Gastroesophageal sphincter (tissue), 4 donors: ENCODE data around the gene MYO19. TPM values are rescaled to one million over a fixed set of nuclear protein-coding genes. Genes with fewer than 3 reads are reported as not detected.

ENCODE experiments used
- ATAC-seq: fragments of 150-250 bp; one replicate; pipeline ENCODE4 v1.9.1; 2016; ENCODE audit warnings: mild to moderate bottlenecking, moderate library complexity
- H3K27ac ChIP-seq, 4 donors: fragments of 200-600 bp; sonication (generic) in 3 of 4; 1 replicate in 3 of 4; 2 replicates in 1 of 4; pipeline ENCODE4 v1.5.1; 2016 to 2019
- H3K27me3 ChIP-seq: fragments of 200-600 bp; sonication (generic); one replicate; pipeline ENCODE4 v1.5.1; 2019
- H3K36me3 ChIP-seq, 2 donors: fragments of 200-600 bp; sonication (generic); one replicate each; pipeline ENCODE4 v1.5.1; 2019; ENCODE audit warnings: control low read depth in 1 of 2
- H3K4me1 ChIP-seq, 3 donors: fragments of 200-600 bp; sonication (generic); 1 replicate in 2 of 3; 2 replicates in 1 of 3; pipeline ENCODE4 v1.5.1; 2016 to 2019; ENCODE audit warnings: control low read depth in 2 of 3
- H3K4me3 ChIP-seq, 2 donors: fragments of 200-600 bp; sonication (generic); one replicate each; pipeline ENCODE4 v1.5.1; 2019; ENCODE audit warnings: mild to moderate bottlenecking in 1 of 2, moderate library complexity in 1 of 2
- H3K9me3 ChIP-seq, 3 donors: fragments of 200-600 bp; sonication (generic); one replicate each; pipeline ENCODE4 v1.5.1; 2017 to 2019; ENCODE audit warnings: control low read depth in 2 of 3
- EP300 ChIP-seq: sonication (generic); formaldehyde crosslinking; IDR thresholded peaks from one replicate; pipeline ENCODE4 v1.6.1; 2017; ENCODE audit warnings: antibody characterized with exemption, mild to moderate bottlenecking
- POLR2A ChIP-seq, 2 donors: fragments of 450-650 bp; IDR thresholded peaks; one replicate each; pipeline ENCODE4 v1.6.1; 2017; ENCODE audit warnings: antibody characterized with exemption in 2 of 2, mild to moderate bottlenecking in 2 of 2, moderate library complexity in 1 of 2
- POLR2AphosphoS5 ChIP-seq: sonication (generic); formaldehyde crosslinking; IDR thresholded peaks from one replicate; pipeline ENCODE4 v1.6.1; 2017; ENCODE audit warnings: antibody characterized with exemption
- WGBS, 2 donors: methylation state at CpG; one replicate each; pipeline ENCODE4 v1.1.5; 2018; ENCODE audit warnings: low coverage in 1 of 2; 5-methylcytosine and 5-hydroxymethylcytosine counted together
- total RNA-seq, 4 donors: library from RNA; depleted of rRNA; stranded (reverse); fragments of >200 nt; gene quantifications; one replicate each; pipeline ENCODE4 v1.1.0, GENCODE V29; 2016
- TF ChIP-seq, protein P1 (sequence below), 4 experiments: fragments of 200-600 bp in 2 of 4; fragments of 450-650 bp in 2 of 4; sonication (generic) in 1 of 4; IDR thresholded peaks; one replicate each; pipeline ENCODE4 v1.5.1; 2017 to 2019; ENCODE audit warnings: antibody characterized with exemption in 4 of 4, mild to moderate bottlenecking in 2 of 4, moderate library complexity in 2 of 4

The MYO19 gene
- total RNA-seq, 4 donors from 2014 or later: 23.3 to 63.5 (median 42.5) TPM

DNA sequence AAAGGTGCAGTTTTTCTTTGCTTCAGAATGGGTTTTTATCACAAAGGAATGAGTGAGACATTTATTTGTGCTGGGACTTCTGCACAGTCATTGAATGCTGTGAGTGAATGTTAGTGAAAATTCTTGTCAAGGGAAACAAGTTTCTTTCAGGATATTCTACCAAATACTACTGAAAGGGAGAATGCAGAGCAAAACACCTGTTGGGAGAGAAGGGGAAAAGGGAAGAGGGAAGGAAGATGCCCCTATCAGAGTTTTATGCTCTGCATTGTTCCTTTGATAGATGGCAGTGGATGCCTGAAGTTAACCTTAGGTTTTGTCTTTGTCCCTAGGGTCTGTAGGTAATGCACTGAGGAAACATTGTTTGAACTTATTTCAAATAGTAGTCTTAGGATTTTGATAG, 13.1 kb upstream of the MYO19 start:
- Histone ChIP-seq H3K4me1 (peaks cover 0 to 83% (median 18%) of the 10 kb centered on the region in 3 donors), H3K27ac (peak overlapping the region in 1 of 4 donors; percentile 59)

DNA sequence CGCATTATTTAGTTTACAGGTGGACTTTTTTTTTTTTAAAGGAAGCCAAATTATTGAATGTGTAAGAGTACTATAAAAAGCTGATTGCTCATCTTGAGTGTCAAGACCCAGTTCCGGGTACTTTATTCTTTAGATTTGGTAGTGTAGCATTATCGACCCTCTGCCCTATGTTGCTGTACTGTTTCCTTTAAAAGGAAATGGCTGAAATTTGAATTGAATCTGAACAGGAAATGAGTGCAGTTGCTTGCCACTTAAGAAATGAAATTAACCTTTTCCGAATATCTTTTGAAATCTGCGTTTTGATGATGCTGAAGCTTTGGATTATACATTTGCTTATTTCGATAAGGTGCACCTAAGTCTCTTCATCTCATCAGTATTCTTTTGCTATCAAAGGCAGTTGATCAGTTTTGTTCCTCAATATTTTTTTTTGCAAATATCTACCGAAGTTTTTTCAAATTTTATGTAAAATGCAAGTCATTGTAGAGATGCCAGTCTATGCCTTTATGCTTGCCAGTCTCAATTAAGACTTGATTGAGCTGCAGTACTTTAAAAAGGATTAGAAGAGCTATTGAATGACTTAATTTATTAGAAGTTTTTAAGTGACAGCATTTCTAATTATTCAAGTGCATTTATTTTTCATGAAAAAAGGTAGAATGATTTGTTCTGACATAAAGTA, 11.9 kb upstream of the MYO19 start:
- Histone ChIP-seq H3K27me3 (no peaks in the 10 kb centered on the region), H3K36me3 (peaks cover 0 to 13% of the 10 kb centered on the region in 2 donors), H3K27ac (peak overlapping the region; percentile 76 to 100 (median 100)), H3K9me3 (no peaks in the 10 kb centered on the region), H3K4me3 (peak overlapping the region; percentile 71 to 100), H3K4me1 (peaks cover 0 to 75% (median 18%) of the 10 kb centered on the region in 3 donors)
- WGBS, 2 donors: 11 to 12% methylated on average over 7 of the region's 7 CpGs
- TF ChIP-seq POLR2A (IDR thresholded peaks at IDR 0.05) (no peak), EP300 (no peak), POLR2AphosphoS5 (no peak)
- TF ChIP-seq, protein P1, sequence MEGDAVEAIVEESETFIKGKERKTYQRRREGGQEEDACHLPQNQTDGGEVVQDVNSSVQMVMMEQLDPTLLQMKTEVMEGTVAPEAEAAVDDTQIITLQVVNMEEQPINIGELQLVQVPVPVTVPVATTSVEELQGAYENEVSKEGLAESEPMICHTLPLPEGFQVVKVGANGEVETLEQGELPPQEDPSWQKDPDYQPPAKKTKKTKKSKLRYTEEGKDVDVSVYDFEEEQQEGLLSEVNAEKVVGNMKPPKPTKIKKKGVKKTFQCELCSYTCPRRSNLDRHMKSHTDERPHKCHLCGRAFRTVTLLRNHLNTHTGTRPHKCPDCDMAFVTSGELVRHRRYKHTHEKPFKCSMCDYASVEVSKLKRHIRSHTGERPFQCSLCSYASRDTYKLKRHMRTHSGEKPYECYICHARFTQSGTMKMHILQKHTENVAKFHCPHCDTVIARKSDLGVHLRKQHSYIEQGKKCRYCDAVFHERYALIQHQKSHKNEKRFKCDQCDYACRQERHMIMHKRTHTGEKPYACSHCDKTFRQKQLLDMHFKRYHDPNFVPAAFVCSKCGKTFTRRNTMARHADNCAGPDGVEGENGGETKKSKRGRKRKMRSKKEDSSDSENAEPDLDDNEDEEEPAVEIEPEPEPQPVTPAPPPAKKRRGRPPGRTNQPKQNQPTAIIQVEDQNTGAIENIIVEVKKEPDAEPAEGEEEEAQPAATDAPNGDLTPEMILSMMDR (IDR thresholded peaks at IDR 0.05): no peak
- ATAC-seq: no peak

More for the DNA sequence above, 13.1 kb upstream of the MYO19 start:
- Histone ChIP-seq H3K9me3 (no peaks in the 10 kb centered on the region), H3K36me3 (peaks cover 0 to 13% of the 10 kb centered on the region in 2 donors), H3K27me3 (no peaks in the 10 kb centered on the region), H3K4me3 (peak overlapping the region in 1 of 2 donors; percentile 100)
- ATAC-seq: no peak
- TF ChIP-seq EP300 (no peak), POLR2A (IDR thresholded peaks at IDR 0.05) (no peak), POLR2AphosphoS5 (no peak)
- TF ChIP-seq, protein P1 (IDR thresholded peaks at IDR 0.05): no peak

DNA sequence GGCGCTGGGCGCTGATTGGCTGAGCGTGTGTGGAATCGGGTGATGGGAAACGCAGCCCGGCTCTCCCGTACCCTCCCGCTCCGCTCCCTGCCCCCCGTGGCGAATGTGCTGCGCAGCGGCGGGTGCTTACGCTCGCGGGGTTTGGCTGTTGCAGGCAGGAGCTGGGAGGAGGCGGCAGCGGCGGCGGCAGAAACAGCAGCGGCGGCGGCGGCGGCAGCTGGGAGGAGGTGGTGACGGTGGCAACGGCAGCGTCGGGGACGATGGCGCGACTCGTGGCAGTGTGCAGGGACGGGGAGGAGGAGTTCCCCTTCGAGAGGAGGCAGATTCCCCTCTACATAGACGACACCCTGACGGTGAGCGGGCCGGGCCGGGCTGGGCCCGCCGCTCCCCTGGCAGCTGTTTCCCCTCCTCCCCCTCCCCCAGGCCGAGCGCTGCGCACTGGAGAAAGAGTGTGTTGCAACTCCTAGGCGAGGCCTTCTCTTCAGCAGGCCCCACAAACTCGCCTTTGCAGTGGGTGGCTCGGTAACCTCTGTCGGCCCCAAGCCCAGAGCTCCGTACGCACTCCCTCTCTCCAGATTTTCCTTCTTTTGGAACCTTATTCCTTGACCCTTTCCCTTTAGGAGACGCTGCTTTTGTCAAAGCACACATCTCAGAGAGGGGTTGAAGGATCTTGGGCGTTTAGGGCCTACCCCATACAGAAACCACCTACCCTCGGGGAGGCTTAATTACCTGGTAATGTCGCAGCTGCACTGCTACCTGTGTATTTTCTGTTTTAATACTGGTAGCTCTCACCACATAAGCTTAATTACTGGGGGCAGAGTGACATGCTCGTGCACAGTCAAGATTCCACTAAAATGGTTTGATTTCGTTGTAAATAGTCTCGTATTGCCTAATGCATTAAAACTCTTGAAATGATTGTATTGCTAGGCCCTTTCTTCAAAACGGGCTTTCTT, 11.1 kb upstream of the MYO19 start:
- H3K9me3 ChIP-seq: no peaks in the 10 kb centered on the region
- peak overlapping the region; percentile 96 to 100 (median 100) for H3K27ac ChIP-seq
- WGBS, 2 donors: 1 to 3% methylated on average over 9 to 16 of the region's 60 CpGs
- H3K4me3 ChIP-seq: peak overlapping the region; percentile 71 to 100
- no peak for TF ChIP-seq EP300
- peak; percentile 82 for TF ChIP-seq POLR2A (IDR thresholded peaks at IDR 0.05)
- TF ChIP-seq, protein P1 (IDR thresholded peaks at IDR 0.05): peak in 3 of 4 experiments; percentile 22 to 35 (median 31)
- TF ChIP-seq POLR2AphosphoS5: peak; percentile 85
- peak; percentile 96 for ATAC-seq
- no peaks in the 10 kb centered on the region for H3K27me3 ChIP-seq
- peaks cover 0 to 67% (median 18%) of the 10 kb centered on the region in 3 donors for H3K4me1 ChIP-seq
- peaks cover 0 to 13% of the 10 kb centered on the region in 2 donors for H3K36me3 ChIP-seq

DNA sequence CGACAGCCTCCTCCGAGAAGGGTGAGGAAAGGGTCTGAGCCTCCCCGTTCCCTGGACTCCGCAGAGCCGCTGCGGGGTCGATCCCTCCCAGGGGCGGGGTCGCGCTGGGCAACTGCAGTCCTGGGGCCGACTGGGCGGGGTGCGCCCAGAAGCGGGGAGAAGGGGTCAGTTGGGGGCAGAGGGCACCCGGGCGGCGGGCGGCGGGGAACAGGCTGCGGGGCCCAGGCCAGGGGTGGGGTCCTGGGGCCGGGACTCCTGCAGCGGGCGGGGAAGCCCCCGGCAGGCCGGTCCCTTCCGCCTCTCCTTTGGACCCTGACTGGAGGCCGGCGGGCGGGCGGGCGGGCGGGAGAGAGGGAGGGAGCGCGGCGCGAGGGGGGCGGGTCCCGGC, 10.4 kb upstream of the MYO19 start:
- H3K4me1 ChIP-seq: peaks cover 0 to 60% (median 18%) of the 10 kb centered on the region in 3 donors

More for the DNA sequence above, 10.4 kb upstream of the MYO19 start:
- H3K27ac ChIP-seq: peak overlapping the region; percentile 96 to 100 (median 100)
- H3K4me3 ChIP-seq: peak overlapping the region; percentile 71 to 100
- H3K9me3 ChIP-seq: no peaks in the 10 kb centered on the region
- H3K36me3 ChIP-seq: peaks cover 0 to 17% of the 10 kb centered on the region in 2 donors
- H3K27me3 ChIP-seq: no peaks in the 10 kb centered on the region
- TF ChIP-seq, protein P1 (IDR thresholded peaks at IDR 0.05): no peak
- no peak for TF ChIP-seq EP300
- WGBS, 2 donors: no CpG with 5 or more reads among the region's 38 CpGs
- peak; percentile 71 for ATAC-seq
